Measurements from ENCODE around the gene RTRAF. TPM values are rescaled to one million over a fixed set of nuclear protein-coding genes. Genes with fewer than 3 reads are reported as not detected.

The RTRAF gene
- total RNA-seq, 1 donor from 2014 or later, result 155 TPM

DNA sequence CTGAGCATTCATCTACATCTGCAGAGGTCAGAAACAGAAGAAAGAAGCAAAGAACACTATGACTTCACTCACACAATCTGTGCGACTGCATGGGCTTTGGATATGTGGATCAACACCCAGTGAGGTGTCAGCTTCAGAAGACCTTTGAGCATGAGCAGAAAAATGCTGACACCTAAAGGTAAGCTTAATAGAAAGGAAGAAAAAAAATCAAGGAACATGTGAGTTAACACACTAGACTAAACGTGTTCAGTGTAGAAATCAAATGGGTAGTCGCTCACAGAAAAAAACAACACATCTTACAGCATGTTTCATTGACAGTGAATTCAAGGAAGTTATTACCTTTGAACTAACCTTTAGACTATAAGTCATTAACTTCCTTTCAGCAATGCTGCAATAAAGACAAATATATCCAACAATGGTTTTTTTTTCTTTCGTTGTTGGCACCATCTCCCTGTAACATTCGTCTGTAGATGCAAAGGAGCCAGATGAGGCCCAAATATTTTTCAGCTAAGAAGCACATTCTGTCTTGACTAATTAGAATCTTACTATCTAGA, 30.9 kb downstream of the RTRAF start:
- peak in 1 of 2 donors; percentile 34 for DNase-seq (ENCODE audit: low read depth in 2 of 2)

DNA sequence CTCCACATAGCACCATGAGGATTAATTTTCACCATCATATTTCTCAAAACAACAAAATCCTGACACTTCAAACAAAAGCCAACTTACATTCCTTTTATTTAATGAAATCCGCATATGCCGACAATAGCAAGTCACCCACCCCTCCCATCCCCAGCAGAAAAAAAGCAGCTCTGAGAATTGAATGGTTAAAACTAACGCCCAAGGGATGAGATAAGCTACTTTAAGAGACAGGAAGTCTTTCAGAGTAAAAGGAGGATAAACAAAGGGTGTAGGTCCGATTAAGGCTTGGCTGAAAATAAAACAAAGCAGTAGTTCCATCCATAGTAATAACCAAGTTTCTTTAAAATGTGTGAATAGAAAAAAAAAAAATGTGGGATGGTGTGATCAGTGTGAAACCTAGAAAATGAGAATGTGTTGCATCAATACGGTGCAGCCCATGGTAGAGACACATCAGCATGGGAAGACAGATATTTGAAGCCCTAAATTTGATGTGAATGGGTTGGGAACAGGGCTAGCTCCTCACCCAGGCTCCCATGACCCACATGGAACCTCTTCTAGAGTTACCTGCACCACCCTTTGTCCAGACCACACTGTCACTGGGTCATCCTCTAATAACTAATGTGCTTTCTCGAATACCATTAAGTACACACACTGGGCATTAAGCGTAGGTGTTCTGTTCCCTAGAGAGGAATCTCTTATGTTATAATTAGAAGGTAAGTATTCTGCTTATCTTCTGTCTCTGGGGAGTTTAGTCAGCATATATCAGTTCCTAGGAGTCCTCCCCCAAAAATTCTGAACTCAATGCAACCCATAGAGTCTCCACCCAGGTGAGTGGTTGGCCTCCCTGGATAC, 31.7 kb downstream of the RTRAF start:
- peak in 1 of 2 donors; percentile 82 for DNase-seq (ENCODE audit: low read depth in 2 of 2)

DNA sequence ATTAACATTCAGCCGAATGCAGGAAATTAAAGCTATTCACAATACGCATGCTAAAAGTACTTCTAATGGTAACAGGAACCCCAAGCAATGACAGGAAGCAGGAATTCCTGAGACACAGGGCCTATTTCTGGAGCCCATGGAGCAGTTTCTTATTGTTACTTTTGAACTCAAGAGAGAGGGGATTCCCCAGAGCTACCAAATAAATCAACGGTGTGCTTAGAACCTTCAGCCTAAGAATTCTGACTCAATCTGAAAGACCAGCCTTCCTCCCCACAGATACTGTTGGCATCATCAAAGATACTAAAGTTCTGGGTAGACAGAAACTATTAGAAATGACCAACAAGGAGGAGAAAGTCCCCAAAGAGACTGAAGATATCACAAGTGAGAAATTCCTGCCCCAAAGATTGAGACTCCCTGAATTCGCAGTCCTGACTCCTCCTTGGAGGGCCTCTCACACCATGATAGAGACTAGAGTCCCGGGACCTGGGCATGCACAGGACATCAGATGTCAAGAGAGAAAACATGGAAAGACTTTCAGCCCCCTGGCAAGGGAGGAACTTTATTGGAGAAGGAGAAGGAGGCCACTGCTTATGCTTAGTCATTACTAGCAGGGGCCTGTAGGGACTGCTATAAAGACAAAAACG, 32.7 kb downstream of the RTRAF start:
- peak in 1 of 2 donors; percentile 92 for DNase-seq (ENCODE audit: low read depth in 2 of 2)

DNA sequence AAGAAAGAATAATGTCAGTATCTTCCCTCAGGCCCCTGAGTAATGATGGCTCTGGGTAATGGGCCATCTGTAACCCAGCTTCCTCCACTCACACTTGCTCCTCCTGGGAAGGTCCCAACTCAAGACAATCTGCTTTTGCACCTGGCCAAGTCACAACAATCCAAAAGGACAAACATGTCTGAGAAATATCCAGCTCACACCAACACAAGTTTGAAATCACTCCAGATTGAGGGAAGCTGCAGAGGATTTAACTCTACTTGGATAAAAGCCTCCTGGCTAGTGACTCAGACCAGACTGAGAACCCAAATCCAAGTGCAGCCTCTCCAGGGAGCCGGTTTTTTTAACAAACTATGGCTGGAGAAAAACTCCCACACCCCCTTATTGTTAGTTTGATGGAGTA, 34.2 kb downstream of the RTRAF start:
- peak in 1 of 2 donors; percentile 65 for DNase-seq (ENCODE audit: low read depth in 2 of 2)

DNA sequence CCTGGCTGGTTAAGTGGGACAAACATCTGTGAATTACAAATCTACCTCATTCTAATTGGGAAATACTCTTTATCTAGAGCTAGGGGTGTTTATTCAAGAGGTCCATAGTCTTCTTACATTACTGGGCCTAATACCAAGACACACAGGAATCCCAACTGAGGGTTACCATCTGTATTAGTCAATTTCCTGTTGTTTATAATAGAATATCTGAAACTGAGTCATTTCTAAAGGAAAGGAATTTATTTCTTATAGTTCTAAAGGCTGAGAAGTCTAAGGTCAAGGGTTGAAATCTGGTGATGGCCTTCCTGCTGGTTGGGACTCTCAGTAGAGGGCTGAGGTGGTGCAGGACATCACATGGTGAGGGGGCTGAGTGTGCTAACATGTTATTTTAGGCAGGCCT, 36.0 kb downstream of the RTRAF start:
- DNase-seq (ENCODE audit: low read depth in 2 of 2), result peak in 1 of 2 donors; percentile 90

DNA sequence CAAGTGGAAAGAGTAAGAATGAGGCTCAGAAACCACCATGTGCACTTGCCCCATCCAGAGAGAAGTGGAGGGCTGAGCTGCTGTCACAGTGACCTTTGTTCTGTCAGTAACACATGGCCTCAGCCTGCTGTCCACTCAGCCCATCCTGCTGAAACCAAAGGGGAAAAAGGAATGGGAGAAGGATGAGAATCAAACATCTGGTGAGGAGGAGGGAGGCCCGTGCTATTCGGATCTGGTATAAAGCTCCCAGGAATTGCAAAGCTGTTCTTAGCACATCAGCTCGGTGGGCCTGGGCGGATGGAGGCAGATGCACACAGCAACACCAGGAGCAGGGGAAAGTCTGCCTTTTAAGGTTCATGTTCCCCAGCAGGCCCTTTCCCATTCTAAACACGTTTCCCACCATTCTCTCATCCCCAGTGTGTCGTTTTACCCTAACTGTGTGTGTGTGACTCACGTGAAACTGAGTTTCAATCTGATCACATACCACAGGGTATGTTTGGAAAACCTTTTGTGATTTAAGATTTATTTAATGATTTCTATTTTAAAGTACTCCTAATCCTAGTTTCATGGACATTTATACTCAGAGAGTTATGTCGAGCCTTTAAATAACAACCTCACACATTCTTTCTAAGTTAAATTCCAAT, 36.8 kb downstream of the RTRAF start:
- no peak for DNase-seq (ENCODE audit: low read depth in 2 of 2)

DNA sequence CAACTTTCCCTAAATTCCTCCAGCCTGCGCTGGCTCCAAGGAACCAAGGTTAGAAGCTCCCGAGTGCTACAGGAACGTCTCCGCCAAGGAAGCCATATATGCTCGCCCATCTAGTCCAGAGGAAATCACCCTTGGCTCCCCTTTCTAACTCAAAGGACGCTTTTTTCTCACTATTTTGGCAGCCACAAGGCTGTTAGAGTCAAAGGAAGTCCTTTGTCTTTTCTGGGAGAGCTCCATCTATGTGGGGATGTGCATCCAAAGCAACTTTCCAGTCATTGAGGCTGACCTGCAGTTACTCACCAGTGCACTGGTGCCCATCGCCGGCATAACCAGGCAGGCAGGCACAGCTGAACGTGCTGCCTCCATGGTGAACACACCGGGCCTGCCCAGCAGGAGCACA, 37.6 kb downstream of the RTRAF start:
- DNase-seq (ENCODE audit: low read depth in 2 of 2), result peak; percentile 16 to 23

DNA sequence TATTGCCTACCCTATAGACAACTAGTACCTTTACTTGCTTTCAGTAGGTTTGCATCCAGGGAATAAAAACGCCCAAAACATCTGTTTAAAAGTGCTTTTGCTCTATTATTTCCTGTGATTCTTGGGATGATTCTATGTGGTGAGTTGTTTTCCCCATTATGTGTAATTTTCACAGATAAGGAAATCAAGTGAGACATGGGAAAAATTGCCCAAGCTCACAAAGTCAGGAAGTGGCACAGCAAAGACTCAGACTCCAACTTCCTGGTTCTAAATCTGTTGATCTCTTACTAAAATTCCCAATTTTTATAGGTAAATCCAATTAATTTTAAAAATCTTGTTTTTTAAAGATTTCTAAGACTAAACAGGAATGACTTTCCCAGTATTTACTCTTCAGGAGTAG, 40.5 kb downstream of the RTRAF start:
- peak; percentile 43 to 60 for DNase-seq (ENCODE audit: low read depth in 2 of 2)

DNA sequence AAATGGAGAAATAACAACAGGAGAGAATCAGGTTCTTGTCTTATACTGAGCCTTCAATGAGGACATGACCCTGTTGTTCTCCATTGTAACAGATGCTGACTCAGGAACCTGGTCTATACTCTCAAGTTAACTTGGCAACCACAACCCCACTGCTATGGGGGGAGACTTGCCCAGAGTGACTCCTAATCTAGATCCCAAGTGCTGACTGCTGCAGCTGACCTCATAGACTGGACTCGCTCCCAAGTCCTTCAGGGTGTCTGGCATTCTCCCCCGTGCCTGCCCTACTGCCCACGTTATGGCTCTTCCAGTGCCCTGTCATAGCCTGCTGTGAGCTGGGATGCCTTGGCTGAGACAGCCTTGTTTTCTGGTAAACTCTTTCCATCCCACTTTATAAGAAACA, 42.4 kb downstream of the RTRAF start:
- DNase-seq (ENCODE audit: low read depth in 2 of 2), result no peak

DNA sequence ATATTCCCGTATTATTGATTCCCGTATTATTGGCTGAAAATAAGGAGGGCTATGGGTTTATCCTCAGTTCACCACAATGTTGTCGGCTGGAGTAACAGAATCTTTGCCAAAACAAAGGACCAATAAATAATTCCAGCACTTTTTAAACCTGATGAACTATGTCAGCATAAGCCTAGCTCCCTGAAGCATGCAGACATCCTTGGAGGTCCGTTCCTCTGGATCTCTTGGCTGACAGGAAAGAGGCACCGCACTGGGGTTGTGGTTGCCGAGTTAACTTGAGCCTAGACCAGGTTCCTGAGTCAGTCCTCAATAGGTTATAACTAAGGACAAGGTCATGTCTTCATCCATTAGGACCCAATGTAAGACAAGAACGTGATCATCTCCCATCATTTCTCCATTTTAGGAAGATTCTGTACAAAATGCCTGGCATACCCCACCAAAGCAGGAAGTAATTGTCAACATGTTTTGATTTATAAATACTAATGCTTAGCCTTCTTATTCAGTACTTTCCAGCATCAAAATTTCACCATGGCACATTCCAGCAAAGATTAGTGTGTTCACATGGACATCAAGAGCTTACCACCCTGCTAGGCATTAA, 43.0 kb downstream of the RTRAF start:
- DNase-seq (ENCODE audit: low read depth in 2 of 2), result no peak

DNA sequence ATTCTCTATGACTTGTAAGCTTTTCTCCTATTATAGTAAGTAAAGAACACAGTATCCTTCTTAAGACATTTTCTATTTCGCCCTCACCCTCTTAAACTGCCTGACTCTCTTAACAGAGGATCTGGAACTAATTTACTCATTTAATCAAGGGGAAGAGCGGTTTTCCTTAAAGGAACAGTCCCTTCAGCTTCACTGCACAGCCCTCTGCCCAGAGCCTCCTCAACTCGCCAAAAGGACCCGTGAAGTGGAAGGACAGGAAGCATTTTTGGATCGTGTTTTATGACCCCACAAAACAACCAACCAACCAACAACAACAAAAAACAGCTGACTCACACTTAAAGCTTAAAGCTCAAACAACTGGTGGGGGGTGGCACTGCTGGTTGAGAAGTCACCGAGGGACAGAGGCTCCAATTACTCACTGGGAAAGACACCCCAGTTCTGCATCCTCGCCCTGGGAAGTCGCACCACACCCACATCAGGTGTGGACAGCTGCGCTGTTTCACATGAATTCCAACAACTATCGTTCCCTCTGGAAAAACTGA, 43.8 kb downstream of the RTRAF start:
- DNase-seq (ENCODE audit: low read depth in 2 of 2), result no peak

DNA sequence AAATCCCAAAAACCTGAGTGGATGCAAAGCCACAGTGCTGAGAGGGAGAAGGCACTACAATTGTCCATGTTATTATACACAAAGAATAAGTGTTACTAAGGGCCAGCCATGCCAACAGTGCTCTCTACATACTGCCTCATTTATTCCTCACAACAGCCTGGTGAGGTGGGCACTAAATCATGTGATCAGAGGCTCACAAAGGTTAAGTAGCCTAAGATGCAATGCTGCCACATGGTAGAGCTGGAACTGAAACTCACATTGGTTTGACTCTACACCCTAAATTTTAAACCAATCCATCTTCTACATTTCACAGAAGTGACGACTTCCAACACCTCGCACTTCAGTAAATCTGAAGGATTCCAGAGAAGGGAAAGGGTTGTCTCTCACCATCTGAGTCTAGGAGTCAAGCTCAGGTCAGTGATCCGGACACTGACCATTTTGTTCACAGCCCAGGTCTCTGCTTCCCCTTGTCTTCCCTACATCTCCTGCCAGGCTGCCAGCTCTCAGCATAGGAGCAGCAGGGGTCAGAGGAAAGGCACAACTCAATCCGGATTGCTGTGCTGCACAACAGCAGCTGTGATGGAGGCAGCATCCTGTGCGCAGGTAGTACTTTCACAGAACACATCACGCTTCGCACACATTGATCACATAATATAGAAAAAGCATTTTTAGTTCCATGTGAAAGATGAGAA, 49.9 kb downstream of the RTRAF start:
- no peak for DNase-seq (ENCODE audit: low read depth in 2 of 2)

DNA sequence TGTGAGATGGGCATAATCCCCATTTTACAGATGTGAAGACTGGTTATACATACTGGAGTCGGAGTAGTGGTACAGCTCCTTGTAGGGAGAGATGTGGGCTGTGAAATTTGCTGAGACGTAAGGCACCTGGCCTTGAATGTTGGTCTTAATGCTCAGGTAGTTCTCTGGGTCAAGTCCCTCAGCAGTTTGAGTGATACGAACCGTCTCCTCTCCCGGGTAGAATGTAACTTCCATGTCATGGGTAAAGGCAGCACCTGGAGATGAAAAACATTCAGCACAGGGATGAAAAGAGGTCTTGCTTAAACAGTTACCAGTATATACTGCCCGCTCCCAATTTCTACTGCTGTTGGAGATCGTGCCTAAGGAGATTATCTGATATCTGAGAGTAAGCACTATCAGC, 51.3 kb downstream of the RTRAF start:
- DNase-seq (ENCODE audit: low read depth in 2 of 2), result no peak

DNA sequence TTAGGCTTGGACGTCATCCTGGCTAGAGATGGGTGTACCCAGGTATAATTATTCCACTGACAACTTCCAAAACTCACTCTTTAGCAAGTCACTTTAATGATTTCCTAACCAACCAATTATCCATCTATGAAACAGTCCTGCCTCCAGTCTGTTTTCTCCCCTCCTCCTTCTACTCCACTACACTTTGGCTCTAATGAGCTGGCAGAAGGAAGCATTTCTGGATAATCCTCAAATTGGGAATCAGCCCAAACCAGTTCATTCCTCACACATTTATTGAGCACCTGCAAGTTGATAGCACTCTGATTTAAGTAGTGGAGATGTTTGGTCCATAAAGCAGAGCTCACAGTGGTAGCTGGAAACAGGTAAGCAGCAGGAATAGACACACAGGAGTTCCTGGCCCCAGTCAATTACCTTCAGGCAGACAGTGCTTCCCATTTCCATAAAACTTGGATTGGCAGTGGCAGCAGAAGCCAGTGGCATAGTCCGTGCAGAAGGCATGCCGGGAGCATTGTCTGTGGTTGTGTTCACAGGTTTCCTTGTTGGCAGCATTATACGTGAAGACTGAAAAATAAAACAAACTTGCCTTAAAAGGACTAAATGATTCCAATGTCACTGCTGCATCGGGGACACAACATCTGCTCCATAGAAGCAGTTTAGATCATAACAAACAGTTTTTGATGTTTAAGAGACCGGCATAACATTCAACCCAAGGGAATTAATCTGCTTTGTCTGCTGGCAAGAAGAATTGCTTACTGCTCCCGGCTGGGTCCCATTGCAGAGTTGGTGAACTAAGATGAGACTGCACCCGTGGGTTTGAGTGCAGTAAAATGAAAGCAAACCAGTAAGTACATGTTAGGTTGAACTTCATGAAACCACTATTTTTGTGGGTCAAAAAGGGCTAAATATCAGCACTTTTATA, 53.3 kb downstream of the RTRAF start:
- no peak for DNase-seq (ENCODE audit: low read depth in 2 of 2)

DNA sequence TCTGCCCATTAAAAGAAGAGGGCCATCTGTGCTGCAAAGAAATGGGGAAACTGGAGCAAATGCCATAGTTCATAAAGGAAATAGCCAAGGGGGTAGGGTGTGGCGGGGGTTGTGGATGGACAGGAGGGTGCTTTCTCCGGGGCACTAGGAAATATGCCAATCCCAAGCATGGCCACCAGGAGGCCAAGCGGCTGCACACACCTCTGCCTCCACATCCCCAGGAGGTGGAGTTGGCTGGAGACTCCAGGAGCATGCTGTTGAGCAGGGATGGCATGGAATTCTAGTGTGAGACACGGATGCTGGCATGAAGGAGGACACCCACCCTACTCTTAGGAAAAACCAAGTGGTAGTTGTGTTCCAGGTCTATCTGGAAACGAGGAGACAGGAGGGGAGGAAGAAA, 54.3 kb downstream of the RTRAF start:
- peak in 1 of 2 donors; percentile 62 for DNase-seq (ENCODE audit: low read depth in 2 of 2)

DNA sequence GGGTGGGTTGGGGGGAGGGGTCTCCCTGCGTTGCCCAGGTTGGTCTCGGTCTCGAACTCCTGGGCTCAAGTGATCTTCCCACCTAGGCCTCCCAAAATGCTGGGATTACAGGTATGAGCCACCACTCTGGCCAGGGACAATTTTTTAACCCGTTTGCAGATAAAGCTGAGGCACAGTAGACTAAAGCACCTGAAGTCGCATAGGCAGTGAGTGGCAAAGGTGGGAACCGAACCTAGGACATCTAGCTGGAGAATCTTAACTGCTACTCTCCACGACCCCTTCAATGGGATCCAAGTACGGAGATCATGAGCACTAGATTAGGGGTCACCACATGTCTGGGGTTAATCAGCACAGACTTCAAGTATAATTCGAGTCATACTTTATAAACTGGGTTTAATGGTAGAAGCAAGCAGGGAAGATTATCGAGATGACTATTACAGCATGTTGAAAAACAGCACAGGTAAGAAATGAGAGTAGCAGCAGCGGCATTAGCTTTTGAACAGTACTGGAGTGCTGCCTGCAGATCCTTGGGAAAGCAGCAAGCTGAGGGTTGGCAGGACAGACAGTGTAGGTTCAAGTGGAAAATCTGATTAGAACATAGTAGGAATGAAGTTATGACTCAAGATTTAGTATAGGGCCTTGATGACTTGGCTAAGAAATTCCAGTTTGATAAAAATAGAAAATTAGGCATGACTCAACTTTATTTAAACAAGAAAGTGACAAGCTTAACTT, 55.6 kb downstream of the RTRAF start:
- no peak for DNase-seq (ENCODE audit: low read depth in 2 of 2)

DNA sequence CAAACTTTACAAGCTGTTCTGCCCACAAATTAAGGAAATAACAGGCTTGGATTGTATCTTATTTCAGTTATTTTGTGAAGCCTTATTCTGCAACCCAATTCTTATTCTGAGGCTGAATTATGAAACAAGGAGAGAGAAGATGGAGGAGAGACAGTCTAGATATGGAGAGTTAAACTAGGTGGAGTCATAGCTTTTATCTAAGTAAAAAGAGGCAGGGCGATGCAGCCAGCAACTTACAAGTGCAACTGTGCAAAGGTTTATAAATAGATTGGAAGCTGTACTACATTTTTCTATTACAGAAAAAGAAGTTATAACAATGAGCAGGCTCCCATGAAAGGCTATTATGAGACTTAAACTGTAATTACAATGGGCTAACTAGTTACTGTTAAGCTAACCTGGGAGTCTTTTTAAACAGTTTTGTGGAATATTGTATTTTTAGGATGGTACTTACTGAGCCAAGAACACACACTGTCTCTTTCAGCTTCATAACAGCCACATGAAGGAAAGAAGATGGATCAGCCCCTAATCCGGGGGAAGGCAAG, 57.1 kb downstream of the RTRAF start:
- DNase-seq (ENCODE audit: low read depth in 2 of 2), result no peak

DNA sequence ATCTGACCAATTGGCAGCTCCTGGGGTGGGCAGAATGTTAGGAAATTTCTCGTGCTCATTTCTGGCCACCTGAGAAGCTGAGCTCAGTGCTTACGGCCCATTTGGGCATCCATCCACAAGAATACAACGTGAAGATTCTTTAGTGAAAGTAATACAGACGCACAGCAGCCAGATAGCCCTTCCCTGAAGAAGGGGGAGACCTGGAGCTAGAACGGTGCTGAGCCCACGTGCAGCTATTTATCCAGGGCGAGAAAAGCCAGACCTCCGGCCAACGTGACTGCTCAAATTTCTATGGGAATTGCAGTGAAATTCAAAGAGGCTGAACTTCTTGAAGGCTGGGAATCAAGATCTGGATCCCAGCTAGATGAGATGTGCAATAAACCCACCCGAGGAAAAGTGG, 58.8 kb downstream of the RTRAF start:
- DNase-seq (ENCODE audit: low read depth in 2 of 2), result no peak

DNA sequence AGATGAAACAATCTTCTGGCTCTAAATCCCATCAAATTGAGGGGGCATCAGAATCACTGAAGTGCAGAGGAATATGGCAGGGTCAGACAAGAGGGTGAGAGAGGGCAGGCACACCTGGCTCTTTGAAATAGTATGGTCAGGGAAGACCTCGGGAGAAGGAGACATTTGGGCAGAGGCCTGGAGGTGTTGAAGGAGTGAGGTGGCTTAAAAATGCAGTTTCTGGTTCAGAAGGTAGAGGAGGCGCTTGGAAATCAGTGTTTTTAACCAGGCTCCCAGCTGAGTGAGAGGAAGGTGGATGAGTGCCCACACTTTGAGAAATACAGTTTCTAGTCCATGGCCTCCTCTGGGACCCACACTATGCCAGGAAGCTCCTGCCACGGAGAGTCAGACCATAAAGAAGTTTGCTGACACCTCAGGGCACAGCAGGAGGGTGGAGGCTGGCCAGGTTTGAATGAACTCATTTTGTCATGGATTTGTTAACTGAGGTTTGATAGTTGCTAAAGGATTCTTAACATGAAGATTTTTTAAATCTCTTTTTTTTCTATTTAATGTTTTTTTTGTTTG, 59.4 kb downstream of the RTRAF start:
- no peak for DNase-seq (ENCODE audit: low read depth in 2 of 2)
